ENCODE data around the gene LRRC27.

DNA sequence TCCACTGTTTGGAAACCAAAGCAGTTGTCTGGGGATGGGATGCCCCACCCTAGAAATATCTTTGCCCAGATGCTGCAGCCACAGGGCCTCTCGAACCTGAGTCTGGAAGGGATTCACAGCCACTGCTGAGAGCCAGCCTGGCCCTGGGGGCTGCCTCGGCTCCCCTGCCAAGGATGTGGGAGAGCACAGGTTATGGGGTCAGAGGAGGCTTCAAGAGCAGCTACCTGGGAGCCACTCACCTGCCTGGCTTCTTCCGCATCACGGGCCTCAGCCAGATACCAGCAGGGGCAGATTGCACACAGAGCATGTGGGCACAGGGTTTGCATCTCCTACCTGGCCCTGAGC, 59.7 kb downstream of the LRRC27 start:
- TF ChIP-seq EGR1 (IDR thresholded peaks at IDR 0.05) = no peak
- TF ChIP-seq CREB1 (IDR thresholded peaks at IDR 0.05; ENCODE audit: low read depth) = no peak
- TF ChIP-seq TCF12 (IDR thresholded peaks at IDR 0.05; ENCODE audit: low read depth) = no peak
